ENCODE measurements around the gene ABCC9. TPM values are rescaled to one million over a fixed set of nuclear protein-coding genes. Genes with fewer than 3 reads are reported as not detected.
"Not testable (repeated sequence)": the region's sequence is repeated elsewhere in the genome, so short reads cannot be mapped to it uniquely, and the experiment has no call there.

ABCC9 gene
- total RNA-seq, 1 donor from 2014 or later: 19.8 TPM

- no peak for DNase-seq (ENCODE audit: low spot score in 2 of 2)
- no peak for TF ChIP-seq CTCF (IDR thresholded peaks at IDR 0.05)
- H3K27me3 ChIP-seq: no peaks in the 10 kb centered on the region
- H3K4me1 ChIP-seq: no peaks in the 10 kb centered on the region
- H3K4me3 ChIP-seq: no peak overlapping the region
- H3K27ac ChIP-seq: no peak overlapping the region
- intact Hi-C loops (cut with DNase I): no loop called here
- H3K36me3 ChIP-seq: no peaks in the 10 kb centered on the region
- H3K9me3 ChIP-seq: no peaks in the 10 kb centered on the region
Observed at GRCh38 chr12:21906919-21907493, 34.2 kb downstream of the ABCC9 start.

- H3K4me1 ChIP-seq; H3K4me3 ChIP-seq; H3K9me3 ChIP-seq; DNase-seq (ENCODE audit: low spot score in 2 of 2); H3K27ac ChIP-seq; H3K27me3 ChIP-seq; H3K36me3 ChIP-seq; intact Hi-C loops (cut with DNase I): not testable (repeated sequence)
Observed at GRCh38 chr12:21899532-21899931, 41.7 kb downstream of the ABCC9 start.

GRCh38 chr12:21895651-21896050, 45.6 kb downstream of the ABCC9 start:
- no peak for DNase-seq (ENCODE audit: low spot score in 2 of 2)
- peaks cover 0 to 11% of the 10 kb centered on the region in 2 donors for H3K4me1 ChIP-seq
- H3K27me3 ChIP-seq: no peaks in the 10 kb centered on the region
- no peak overlapping the region for H3K27ac ChIP-seq
- H3K36me3 ChIP-seq: no peaks in the 10 kb centered on the region
- intact Hi-C loops (cut with DNase I): no loop called here
- no peak overlapping the region for H3K4me3 ChIP-seq
- H3K9me3 ChIP-seq: peaks cover 0 to 4% of the 10 kb centered on the region in 2 donors
- no peak for TF ChIP-seq CTCF (IDR thresholded peaks at IDR 0.05)

GRCh38 chr12:21894792-21895595, 46.2 kb downstream of the ABCC9 start:
- intact Hi-C loops (cut with DNase I): no loop called here
- no peak for TF ChIP-seq CTCF (IDR thresholded peaks at IDR 0.05)
- no peak overlapping the region for H3K4me3 ChIP-seq
- no peaks in the 10 kb centered on the region for H3K27me3 ChIP-seq
- peaks cover 0 to 4% of the 10 kb centered on the region in 2 donors for H3K9me3 ChIP-seq
- no peak for DNase-seq (ENCODE audit: low spot score in 2 of 2)
- H3K36me3 ChIP-seq: no peaks in the 10 kb centered on the region
- H3K27ac ChIP-seq: peak overlapping the region in 1 of 2 donors; percentile 33
- peaks cover 0 to 11% of the 10 kb centered on the region in 2 donors for H3K4me1 ChIP-seq

- Histone ChIP-seq H3K4me3 (no peak overlapping the region), H3K9me3 (peaks cover 0 to 4% of the 10 kb centered on the region in 2 donors), H3K4me1 (peaks cover 0 to 11% of the 10 kb centered on the region in 2 donors), H3K36me3 (no peaks in the 10 kb centered on the region), H3K27ac (no peak overlapping the region), H3K27me3 (no peaks in the 10 kb centered on the region)
- intact Hi-C loops (cut with DNase I): no loop called here
- TF ChIP-seq CTCF (IDR thresholded peaks at IDR 0.05): no peak
- no peak for DNase-seq (ENCODE audit: low spot score in 2 of 2)
Observed at GRCh38 chr12:21893924-21894323, 47.3 kb downstream of the ABCC9 start.

GRCh38 chr12:21892341-21892740, 48.9 kb downstream of the ABCC9 start:
- Histone ChIP-seq H3K27ac (peak overlapping the region; percentile 57 to 60), H3K27me3 (no peaks in the 10 kb centered on the region), H3K9me3 (peaks cover 0 to 4% of the 10 kb centered on the region in 2 donors), H3K4me1 (peaks cover 0 to 11% of the 10 kb centered on the region in 2 donors), H3K36me3 (no peaks in the 10 kb centered on the region), H3K4me3 (peak overlapping the region in 1 of 2 donors; percentile 11)
- DNase-seq (ENCODE audit: low spot score in 2 of 2): no peak
- TF ChIP-seq CTCF (IDR thresholded peaks at IDR 0.05): no peak
- intact Hi-C loops (cut with DNase I): no loop called here
